GM19193 (cell line): ENCODE measurements around the gene ZNF343.
A peak's percentile ranks its signal among the peaks of the same experiment; 100 is the strongest.

ENCODE experiments used
- POLR2A ChIP-seq: IDR thresholded peaks from 4 replicates; pipeline ENCODE4 v1.6.1; 2011; ENCODE audit not compliant: insufficient read depth, insufficient read length; ENCODE audit errors: extremely low read depth

The ZNF343 gene

GRCh38 chr20:2524709-2525506, 16.2 kb upstream of the ZNF343 start:
- no peak for TF ChIP-seq POLR2A

GRCh38 chr20:2523919-2524708, 15.4 kb upstream of the ZNF343 start:
- peak; percentile 50 for TF ChIP-seq POLR2A

GRCh38 chr20:2521369-2522305, 12.9 kb upstream of the ZNF343 start:
- TF ChIP-seq POLR2A: no peak

GRCh38 chr20:2520617-2521016, 11.9 kb upstream of the ZNF343 start:
- no peak for TF ChIP-seq POLR2A

GRCh38 chr20:2519115-2519809, 10.5 kb upstream of the ZNF343 start:
- no peak for TF ChIP-seq POLR2A

- no peak for TF ChIP-seq POLR2A
These were observed 9.8 kb upstream of the ZNF343 start for GRCh38 chr20:2518558-2518957.

GRCh38 chr20:2518096-2518495, 9.4 kb upstream of the ZNF343 start:
- no peak for TF ChIP-seq POLR2A

- no peak for TF ChIP-seq POLR2A
These were observed 7.7 kb upstream of the ZNF343 start for GRCh38 chr20:2516399-2516798.

GRCh38 chr20:2515203-2515602, 6.5 kb upstream of the ZNF343 start:
- TF ChIP-seq POLR2A: no peak

- TF ChIP-seq POLR2A: no peak
These were observed 1.1 kb upstream of the ZNF343 start for GRCh38 chr20:2509794-2510193.

GRCh38 chr20:2509468-2509781, 710 bp upstream of the ZNF343 start:
- no peak for TF ChIP-seq POLR2A

- no peak for TF ChIP-seq POLR2A
These were observed 662 bp downstream of the ZNF343 start for GRCh38 chr20:2507875-2508630.

GRCh38 chr20:2507464-2507863, 1.3 kb downstream of the ZNF343 start:
- no peak for TF ChIP-seq POLR2A

- no peak for TF ChIP-seq POLR2A
These were observed 23.1 kb downstream of the ZNF343 start for GRCh38 chr20:2485661-2486060.
